GM21447 (cell line): ENCODE data around the gene KCNAB3.
"Not testable (repeated sequence)": the region's sequence is repeated elsewhere in the genome, so short reads cannot be mapped to it uniquely, and the experiment has no call there.

Experiments used
- ATAC-seq: cut with Tn5 transposase; IDR thresholded peaks from one replicate; pipeline ENCODE4 v1.9.1; 2021; ENCODE audit not compliant: unreplicated experiment

KCNAB3 gene

DNA sequence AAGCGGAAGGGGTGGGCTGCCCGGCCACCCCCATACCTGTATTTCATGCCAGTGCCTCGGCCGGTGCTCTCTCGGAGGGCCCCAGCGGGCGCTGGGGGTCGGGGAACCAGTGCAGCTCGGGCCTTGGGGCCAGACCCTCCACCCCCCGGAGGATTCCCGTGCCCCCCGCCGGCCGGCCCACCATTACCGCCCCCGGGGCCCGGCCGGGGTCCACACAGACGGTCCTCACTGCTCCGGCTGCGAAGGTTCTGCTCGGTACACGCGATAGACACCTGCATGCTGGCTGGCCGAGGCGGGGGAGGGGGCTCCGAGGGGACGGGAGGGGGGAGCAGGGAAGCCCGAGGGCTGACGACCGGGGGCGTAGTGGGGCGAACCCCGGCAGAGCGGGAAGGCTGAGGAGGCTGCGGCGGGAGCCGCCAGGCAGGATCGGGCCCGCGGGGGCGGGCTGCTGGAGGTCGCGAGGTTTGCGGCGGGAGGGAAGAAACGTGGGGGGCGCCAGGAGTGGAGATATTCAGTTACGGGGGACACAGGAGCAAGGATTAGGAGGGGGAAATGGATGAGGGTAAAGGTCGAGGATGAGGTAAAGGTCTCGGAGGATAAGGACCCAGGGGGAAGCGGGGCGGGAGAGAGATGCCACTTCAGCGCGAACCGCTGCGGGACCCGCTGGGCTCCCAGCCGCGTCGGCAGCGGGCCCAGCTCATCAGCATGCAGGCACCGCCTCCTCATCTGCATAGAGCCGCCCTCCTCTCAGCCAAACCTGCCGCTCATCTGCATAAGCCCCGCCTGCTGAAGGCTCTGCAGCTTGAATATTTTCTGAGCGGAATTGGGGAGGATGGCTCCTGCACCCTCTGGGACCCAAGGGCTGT is at the start of gene KCNAB3:
TSS of gene KCNAB3 (minus strand) at position 699 of the 866 bp plus-strand sequence. CDS start at position 278, 421 bp downstream.
- ATAC-seq = no peak

DNA sequence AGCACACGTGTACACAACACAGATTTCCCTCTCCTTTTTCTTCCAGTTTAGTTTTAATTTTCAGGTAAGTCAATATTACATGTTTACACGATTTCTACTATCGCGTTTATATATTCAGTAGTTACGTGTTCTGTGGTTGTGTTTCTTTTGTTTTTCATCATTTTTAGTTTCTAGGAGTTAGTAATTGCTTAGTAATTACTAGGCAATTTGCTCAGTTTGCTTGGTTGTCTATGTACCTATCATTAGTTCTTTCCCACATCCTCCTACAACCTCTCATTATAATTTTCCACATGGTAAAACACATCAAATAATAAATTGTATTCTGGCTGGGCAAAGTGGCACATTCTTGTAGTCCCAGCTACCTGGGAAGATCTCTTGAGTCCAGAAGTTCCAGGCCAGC is 48.1 kb upstream of the KCNAB3 start:
- ATAC-seq = no peak

DNA sequence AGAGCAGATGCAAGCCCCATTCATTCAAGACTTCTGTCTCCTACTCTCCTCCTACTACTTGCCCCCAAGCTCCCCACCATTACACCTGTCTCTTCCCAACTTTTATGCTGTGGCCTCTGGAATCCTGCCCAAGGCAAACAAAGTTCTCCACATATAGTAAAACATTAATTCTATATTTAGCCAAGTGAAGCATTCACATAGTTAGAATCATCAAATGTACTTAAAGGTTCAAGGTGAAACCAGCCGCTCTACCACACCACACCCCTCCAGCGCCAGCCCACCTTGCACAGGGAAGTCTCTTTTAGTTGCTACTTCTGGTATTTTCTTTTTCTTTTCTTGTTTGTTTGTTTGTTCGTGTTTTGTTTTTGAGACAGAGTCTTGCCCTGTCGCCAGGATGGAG is 47.4 kb upstream of the KCNAB3 start:
- ATAC-seq = no peak

DNA sequence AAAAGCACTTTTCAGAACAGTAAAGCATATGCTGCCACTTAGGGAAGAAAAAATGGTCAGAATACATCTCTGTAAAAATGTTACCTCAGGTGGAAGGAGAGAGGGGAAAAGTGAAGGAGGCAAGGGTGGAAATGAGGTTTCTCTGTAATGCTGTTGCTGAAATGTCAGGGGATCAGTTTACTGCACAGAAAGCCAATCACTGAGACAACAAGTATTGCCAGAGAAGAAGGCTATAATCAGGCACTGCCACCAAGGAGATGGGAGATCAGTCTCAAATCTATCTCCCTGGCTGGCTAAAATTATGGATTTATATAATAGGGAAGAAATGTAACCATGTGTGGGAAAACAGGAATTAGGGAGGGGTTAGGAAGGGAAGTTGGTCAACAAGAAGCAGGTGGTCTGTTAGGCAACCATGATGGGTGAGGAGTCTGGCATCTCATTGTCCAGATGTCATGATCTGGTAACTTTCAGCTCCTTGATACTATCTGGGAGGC is 45.0 kb upstream of the KCNAB3 start:
- ATAC-seq = no peak

DNA sequence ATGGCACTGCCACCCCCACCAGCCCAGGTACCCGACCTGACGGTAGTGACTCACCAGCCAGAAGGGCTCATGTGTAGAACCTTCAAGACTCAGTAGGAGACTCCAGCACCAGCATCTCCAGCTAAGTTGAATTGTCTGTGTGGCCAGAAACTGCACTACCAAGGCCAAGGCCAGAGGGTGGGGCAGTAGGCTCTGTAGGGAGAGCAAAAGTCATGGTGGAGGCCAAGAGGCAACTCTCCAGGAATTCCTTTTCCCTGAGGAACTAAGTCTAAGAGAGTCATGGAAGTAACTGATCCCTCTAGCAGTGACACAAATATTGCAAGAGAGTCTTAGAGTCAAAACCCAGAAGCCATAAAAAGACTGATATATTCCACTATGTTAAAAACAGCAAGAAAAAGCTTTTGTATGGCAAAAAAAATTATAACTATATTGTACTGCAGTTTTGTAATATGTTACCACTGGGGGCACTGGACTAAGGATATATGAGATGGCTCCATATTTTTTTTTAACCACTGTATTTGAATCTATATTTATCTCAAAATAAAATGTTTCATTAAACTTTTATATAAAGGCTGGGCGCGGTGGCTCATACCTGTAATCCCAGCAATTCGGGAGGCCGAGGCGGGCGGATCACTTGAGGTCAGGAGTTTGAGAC is 42.6 kb upstream of the KCNAB3 start:
- ATAC-seq = no peak

DNA sequence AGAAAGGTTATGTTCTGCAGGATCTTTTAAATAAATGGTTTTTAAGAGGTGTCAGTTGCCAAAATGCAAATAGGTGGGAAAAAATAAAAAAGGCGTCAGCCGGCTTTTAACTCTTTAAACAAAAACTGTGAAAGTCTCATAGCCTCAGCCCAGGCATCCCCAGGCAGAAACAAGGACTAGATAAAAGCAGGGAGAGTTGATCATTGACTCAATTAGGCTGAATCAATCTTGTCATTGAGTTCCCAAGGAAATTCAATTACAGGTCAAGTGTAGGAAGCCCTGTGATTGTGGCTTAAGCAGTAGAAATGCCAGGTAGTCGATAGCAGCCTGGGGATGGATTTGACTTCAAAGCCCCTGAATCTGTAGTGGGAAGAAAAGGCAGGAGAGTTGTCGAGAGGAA is 42.0 kb upstream of the KCNAB3 start:
- ATAC-seq = no peak

DNA sequence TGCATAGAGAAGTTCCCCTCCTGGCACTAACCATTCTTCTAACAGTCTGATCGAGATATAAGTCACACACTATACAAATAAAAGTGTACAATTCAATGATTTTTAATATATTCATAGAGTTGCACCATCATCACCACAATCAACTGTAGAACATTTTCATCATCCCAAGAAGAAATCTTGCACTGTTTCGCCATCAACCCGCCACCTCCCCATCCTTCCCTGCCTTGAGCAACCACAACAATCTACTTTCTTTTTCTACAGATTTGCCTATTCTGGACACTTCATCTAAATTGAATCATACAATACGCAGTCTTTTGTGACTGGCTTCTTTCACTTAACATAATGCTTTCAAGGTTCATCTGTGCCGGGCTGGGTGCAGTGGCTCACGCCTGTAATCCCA is 39.8 kb upstream of the KCNAB3 start:
- no peak for ATAC-seq

DNA sequence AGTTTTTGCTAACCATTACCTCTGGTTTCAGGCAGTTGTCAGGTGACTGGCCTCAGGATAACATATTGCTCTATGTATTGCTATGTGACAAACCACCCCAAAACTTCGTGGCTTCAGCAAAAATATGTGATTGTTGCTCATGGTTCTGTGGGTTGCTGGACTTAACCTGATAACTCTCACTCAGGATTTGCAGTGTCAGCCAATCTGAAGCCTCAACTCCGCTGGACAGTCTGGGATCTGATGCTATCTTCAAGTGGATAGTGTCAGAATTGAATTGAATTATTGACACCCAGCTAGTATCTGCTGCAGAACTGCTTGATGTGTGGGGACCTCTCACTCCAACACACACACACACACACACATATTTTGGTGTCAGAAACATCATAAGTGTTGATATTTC is 38.1 kb upstream of the KCNAB3 start:
- ATAC-seq = no peak

DNA sequence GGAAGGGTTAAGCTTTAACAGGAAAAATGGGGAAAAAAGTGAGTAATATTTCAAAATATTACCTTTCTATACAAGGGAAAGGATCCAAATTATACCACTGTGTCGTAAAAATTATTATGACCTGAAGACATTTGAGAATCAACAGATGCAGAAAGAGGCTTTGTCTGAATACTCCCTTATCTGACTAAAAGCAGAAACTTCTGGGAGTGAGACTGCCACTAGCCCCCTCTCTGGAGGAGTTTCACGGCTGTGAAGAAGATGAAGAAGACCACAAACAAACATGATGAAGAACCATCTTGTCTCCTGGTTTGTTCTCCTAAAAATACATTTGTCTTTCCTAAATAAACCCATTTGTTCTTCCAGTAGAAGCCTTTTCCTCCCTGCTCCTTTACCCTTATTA is 31.8 kb upstream of the KCNAB3 start:
- ATAC-seq = no peak

DNA sequence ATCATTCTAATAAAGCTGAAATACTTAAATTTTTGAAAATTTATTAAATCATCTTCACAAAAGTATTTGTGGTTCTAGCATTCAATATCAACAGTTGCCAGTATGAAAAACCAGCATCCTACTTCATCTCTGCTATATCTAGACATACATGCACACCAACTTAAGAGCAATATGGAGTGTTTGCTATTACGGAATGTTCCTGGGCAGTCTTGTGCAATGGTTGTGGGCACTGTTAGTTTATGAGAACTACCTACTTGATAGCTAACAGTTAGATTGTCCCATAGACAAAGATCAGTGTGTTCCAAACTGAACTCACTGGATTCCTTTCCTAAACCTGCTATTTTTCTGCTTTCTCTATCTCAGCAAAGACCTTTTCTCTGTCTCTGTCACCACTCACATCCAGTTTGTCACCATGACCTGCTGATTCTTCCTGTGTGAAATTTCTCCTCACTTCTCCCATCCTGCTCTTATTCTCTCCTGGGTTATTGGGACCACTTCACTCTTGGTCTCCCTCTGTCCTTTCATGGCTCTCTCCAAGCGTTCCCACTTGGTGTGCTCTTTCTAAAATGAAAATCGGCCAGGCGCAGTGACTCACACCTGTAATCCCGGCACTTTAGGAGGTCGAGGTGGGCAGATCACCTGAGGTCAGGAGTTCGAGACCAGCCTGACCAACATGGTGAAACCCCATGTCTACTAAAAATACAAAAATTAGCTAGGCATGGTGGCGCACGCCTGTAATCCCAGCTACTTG is 30.0 kb upstream of the KCNAB3 start:
- ATAC-seq = no peak

DNA sequence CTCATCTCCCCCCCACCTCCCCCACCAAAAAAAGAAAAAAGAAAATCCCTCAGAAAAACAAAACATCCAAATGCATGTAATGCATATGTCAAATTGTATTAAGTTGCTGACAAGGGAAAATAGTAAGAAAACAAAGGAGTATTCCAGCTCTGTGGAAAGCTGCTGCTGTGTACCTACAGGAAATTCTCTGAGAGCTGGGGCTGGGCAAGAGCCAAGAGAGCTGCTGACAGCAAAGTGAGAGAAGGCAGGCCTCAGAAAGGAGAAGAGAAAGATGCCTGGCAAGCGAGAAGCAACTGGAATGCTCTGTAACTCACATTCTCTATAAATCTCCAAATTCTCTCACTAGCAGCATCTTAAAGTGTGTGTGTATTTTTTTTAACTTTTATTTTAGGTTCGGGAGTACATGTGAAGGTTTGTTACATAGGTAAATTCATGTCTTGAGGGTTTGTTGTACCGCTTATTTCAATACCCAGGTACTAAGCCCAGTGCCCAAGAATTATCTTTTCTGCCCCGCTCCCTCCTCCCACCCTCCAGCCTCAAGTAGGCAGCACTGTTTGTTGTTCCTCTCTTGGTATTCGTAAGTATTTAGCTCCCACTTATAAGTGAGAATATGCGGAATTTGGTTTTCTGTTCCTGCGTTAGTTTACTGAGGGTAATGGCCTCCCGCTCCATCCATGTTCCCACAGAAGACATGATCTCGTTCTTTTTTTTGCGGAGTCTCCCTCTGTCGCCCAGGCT is 26.7 kb upstream of the KCNAB3 start:
- ATAC-seq = no peak

DNA sequence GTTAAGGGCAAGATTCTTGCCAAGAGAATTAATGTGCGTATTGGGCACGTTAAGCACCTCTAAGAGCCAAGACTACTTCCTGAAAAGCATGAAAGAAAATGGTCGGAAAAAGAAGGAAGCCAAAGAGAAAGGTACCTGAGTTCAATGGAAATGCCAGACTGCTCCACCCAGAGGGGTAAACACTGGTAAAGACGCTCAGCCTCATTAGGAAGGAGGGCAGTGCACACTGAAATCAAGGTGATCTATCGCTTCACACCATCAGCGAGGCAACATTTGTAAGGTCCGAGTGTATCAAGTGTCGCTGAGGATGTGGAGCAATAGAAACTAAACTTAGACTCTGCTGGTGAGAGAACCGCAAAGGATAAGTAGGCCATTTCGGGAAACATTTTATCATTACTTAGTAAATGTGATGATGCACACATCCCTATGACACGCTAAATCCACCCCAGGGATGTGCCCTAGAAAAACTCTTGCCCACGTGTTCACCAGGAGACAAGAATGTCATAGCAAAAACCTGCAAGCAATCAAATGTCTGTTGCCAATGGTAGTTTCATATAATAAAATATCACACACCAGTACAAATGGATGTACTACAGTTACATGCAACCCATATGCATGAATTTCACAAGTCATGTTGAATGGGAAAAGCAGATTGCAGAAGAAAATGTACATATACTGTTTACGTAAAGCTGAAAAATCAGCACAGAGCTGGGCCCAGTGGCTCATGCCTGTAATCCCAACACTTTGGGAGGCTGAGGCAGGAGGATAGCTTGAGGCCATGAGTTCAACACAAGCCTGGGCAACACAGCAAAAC is 26.0 kb upstream of the KCNAB3 start:
- no peak for ATAC-seq

DNA sequence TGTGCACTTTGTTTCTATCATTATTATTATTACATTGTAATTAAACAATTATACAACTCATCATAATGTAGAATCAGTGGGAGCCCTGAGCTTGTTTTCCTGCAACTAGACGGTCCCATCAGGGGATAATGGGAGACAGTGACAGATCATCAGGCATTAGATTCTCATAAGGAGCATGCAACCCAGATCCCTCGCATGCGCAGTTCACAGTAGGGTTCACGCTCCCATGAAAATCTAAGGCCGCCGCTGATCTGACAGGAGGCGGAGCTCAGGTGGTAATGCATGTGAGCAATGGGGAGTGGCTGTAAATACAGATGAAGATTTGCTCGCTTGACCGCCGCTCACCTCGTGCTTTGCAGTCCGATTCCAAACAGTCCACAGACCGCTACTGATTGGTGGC is 23.6 kb upstream of the KCNAB3 start:
- not testable (repeated sequence) for ATAC-seq

DNA sequence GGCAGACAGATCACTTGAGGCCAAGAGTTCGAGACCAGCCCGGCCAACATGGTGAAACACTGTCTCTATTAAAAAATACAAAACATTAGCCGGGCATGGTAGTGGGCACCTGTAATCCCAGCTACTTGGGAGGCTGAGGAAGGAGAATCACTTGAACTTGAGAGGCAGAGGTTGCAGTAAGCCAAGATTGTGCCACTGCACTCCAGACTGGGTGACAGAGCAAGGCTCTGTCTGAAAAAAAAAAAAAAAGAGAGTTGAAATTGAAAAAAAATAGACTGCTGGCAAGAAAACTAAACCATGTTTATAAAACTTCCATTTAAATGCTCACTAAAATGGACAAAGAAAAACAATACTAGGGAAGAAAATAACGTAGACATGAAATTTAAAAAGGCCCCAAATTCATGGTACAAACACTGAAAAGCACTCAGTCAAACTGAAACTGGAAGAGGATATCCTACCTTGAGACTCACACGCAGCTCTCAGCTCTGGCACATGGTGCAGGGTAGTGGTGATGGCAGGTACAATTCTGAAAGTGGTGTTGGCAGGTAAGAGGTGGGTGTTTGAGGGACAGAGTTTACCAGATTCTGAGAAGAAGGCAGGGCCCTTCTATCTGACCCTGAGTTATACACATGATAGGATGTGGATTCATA is 21.6 kb upstream of the KCNAB3 start:
- ATAC-seq = no peak

DNA sequence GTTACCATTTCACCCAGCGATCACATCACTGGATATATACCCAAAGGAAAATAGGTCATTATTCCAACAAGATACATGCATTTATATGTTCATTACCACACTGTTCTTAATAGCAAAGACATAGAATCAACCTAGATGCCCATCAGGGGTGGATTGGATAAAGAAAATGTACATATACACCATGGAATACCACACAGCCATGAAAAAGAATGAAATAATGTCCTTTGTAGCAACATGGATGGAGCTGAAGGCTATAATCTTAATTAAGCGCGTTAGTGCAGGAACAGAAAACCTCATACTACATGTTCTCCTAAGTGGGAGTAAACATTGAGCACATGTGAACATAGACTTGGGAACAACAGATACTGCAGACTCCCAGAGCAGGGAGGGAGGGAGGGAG is 20.9 kb upstream of the KCNAB3 start:
- no peak for ATAC-seq

DNA sequence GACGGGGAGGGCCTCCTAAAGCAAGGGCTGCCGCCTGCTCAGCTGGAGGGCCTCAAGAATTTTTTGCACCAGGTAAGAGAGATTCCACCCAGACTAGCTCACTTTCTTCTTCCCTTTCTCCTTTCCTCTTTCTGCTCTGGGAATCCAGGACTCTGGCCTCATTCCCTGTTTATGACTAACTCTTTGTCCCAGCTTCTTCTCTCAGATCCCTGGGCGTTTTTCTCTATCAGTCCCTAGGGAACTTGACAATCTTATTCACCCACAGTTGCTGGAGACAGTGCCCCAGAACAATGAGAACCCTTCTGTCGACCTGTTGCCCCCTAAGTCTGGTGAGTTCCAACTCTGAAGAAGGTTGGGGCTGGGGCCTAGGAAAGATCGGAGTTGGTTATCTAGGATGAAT is 18.0 kb upstream of the KCNAB3 start:
- no peak for ATAC-seq

DNA sequence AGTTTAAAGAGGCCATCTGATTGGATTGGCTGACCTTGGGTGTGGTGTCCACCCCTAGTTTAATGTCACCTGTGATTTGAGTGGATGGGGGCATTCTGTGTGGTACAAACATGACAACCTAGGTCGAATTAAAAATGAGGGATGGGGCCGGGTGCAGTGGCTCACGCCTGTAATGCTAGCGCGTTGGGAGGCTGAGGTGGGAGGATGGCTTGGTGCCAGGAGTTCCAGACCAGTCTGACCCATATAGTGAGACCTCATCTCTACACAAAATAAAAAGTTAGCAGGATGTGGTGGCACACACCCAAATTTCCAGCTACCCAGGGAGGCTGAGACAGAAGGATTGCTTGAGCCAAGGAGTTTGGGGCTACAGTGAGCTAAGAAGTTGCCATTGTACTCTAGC is 16.8 kb upstream of the KCNAB3 start:
- no peak for ATAC-seq

DNA sequence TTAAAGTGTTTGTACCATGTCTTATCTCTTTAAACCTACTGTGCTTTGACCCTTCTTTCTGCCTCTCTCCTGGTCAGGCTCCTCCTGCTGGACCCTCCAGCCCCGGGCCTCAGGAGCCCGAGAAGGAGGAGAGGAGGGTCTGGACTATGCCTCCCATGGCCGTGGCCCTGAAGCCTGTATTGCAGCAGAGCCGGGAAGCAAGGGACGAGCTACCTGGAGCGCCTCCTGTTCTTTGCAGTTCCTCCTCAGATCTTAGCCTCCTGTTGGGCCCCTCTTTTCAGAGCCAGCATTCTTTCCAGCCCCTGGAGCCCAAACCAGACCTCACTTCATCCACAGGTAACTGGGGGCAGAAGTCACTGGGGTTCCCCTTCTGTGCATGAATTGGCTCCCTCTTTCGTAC is 16.0 kb upstream of the KCNAB3 start:
- no peak for ATAC-seq

DNA sequence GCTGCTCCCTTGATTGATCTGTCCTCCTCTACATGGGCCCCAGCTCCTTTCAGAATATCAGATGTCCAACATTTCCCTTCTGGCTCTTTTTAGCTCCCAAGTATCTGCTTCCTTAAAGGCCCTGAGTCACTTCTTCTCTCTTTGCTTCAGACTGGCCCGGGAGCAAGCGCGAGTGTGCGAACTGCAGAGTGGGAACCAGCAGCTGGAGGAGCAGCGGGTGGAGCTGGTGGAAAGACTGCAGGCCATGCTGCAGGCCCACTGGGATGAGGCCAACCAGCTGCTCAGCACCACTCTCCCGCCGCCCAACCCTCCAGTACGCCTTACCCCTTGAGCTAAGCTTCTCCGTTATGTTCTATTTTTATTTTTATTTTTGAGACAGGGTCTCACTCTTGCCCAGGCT is 14.7 kb upstream of the KCNAB3 start:
- no peak for ATAC-seq

DNA sequence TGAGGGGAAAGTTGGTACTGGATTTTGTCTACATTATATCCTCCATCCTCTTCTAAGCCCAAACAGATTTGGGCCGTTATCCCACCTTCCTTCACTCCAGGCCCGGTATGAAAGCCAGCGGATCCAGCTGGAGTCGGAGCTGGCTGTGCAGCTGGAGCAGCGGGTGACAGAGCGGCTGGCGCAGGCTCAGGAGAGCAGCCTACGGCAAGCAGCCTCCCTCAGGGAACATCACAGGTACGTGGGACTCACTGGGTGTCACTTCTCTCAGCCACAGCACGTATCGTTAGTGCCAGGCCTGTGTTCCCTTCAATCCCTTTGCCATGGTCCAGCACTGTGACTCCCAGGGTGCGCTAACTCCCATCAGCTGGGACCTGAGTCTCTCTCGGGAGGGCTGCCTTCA is 13.6 kb upstream of the KCNAB3 start:
- no peak for ATAC-seq
